Stimulated activated CD8-positive, alpha-beta memory T cell treated with anti-CD3 and anti-CD28 coated beads, Interleukin-15, amount 100 ng/mL, for 24 hours (primary cell): ENCODE results near the gene SPDYE4.
"Not testable (repeated sequence)": the region's sequence is repeated elsewhere in the genome, so short reads cannot be mapped to it uniquely, and the experiment has no call there.

Source experiments
- DNase-seq: peaks from one replicate; pipeline ENCODE4 v3.0.0-alpha.2; 2020; ENCODE audit warnings: low read depth

The SPDYE4 gene, protein sequence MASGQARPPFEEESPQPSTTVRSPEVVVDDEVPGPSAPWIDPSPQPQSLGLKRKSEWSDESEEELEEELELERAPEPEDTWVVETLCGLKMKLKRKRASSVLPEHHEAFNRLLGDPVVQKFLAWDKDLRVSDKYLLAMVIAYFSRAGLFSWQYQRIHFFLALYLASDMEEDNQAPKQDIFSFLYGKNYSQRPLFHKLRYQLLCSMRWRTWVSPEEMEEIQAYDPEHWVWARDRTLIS

DNA sequence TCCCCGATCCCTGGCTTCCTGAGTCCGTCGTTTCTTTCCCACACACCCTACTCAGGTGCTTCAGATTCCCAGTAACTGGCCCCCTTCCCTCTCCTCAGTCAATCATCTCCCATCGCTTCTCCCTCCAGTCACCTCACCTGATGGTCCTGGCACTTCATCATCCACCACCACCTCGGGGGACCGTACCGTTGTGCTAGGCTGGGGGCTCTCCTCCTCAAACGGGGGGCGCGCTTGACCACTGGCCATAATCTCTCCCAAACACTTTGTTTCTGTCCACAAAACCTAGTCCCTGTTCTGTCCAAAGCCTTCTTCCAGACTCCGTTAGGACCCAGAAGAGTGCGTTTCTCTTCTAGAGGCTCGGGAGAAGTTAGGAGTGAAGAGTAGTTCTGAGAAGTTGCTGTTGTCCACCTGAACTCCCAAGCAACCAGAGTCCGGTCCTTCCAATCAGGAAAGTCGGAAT lies at the start of gene SPDYE4:
SPDYE4 (minus strand) TSS at position 410 of the 460 bp plus-strand sequence; CDS start at position 246, 164 bp downstream.
- no peak for DNase-seq

DNA sequence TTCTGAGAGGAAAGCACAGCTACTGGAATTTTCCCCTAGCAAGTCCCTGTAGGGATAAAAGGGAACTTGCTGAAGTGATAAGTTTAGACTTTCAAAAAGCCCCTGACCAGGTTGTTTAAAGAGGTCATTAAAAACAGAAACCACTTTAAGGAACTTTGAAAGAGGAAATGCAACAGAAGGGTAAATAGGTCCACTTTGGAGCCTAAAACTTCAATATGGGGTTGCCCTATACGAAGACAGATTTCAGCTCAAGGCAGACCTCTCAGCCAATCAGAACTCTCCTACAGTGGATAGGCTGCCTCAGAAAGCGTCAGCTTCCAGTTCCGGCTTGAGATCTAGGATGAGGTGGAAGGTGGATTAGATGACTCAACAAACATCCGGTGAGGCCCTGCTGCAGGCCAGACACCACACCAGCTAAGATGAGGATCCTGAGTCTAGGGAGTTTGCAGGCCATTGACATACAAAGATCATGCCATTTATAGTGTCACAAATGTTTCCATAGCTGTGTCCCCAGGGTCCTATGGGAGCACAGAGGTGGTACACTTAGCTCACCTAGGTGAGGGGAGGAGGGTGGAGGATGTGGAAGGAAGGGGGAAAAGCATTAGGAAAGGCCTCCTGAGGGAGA lies 48.7 kb upstream of the SPDYE4 start:
- DNase-seq = no peak

DNA sequence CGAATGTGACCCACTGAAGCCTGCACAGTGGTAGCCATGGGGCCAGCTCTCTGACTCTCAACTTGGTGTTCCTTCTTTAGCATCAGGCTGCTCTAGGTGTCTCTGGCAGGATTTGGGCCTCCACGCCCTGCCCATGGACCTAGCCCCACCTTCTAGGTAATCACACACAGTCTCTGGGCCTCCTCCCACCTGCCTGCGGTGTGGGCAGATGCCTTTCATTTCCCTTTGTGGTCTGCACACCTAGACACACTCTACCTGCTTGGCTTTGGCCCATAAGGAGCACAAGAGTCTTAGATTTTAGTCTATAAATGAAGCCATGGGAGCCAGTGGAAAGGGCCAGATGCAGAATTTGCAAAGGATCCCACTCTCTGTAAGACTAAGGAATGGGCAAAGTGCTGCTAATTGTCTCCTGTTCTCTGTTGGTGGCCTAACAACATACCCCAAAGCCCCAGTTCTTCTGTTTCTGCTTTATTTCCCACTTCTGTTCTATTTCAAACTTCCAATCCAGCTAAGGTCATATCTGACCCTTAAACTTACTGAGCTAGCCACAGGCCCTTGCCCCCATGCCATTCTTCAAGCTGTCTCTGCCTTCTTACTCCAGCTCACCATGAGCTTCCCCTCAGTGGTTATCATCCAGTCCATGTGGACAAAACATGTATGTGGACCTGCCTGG lies 48.0 kb upstream of the SPDYE4 start:
- no peak for DNase-seq

DNA sequence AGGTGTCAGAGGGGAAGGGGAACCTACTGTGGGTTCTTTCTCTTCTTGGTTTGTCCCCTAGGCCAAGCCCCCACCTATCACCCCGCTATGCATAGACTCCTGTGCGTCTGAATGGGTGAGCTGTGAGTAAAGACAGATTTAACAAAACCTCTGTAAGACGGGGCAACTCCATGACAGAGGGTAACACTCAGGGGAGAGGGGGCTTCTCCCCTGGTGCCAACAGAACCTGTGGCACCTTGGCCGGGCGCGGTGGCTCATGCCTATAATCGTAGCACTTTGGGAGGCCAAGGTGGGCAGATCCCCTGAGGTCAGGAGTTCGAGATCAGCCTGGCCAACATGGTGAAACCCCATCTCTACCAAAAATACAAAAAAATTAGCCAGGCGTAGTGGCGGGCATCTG lies 47.0 kb upstream of the SPDYE4 start:
- DNase-seq = not testable (repeated sequence)

DNA sequence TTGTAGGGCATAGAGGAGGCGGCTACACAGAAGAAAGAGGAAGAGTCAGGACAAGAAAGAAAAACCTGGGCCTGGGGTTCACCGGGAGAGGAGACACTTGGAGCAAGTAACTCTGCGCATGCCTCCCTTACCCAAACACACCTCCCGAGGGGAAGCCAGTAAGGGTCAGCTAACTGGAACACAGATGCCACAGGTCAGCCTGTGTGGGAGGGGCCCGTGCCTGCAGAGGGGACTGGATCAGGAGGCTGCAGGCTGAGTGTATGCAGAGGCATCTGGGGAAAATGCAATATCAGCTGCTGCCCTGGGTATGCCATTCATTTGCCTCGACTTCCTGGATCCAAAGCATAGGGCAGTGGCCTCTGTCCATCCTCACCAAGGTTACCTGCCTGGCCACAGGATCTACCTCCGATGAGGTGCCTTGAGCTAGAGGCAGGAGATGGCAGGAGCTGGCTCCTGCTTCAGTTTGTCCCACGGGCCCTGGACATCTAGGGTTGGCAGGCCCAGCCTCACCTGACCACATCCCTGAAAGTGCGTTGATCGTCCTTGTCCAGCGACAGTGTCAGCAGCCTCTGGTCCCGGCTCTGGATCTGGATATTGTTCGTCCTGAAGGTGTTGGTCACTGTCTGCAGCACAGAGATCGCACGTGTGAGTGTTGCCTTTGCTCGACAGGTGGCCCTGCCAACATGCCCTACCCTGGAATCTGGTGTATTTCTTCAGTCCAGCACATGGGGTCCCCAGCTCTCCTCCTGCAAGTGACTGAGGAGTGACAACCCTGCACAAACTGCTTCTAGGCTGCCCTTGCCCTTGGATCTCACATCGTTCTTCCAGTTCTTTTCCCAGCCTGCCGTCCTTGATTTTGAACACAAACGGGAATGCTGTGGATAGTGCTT lies 45.4 kb upstream of the SPDYE4 start:
- no peak for DNase-seq

DNA sequence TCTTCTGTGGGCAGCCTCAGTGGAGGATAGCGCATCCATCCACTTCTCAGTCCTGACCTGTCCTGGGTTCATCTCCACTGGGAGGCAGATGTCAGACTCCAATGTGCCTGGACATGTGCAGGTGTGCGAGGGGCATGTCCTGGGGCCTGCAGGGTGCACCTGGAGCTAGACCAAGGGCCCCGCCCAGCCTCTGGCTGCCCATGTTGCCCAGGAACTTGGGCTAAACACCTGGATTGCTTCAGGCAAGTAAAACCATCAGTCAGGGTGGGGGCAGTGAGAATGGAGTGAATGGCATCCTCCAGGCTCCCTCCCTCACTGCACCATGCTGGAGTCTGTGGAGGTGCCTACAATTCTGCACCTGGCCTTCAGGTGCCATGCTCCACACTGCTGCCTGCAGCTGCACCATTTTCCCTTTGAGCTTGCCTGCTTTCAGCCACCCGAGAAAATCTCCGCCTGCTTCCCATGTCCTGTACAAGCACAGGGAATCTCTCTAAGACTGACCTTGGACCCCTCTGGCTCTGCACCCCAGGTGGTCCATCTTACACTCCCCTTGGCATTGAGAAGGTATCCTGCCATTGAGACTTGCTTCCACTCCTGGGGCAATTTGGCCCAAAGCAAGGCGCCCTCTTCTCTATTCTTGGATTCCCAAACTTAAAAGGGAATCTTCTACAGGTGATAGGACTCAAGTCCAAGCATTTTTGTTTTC lies 42.9 kb upstream of the SPDYE4 start:
- DNase-seq = no peak

DNA sequence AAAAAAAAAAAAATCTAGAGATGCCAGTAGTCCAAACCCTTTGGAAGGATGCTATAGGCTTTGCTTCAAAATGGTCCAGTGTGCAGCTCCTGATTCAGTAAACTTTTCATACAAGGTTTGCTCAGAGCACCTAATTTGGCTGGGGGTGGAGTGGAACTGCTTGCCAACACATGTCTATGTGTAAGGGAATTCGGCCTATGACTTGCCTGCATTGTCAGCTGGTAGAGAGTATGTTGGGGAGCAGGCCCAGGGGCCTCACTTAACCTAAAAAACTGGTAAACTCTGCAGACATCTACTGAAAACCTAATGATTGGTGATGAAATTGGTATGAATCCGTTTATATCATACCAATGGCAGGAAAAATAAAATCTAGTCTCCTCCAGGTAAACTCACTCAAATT lies 42.3 kb upstream of the SPDYE4 start:
- DNase-seq = no peak

DNA sequence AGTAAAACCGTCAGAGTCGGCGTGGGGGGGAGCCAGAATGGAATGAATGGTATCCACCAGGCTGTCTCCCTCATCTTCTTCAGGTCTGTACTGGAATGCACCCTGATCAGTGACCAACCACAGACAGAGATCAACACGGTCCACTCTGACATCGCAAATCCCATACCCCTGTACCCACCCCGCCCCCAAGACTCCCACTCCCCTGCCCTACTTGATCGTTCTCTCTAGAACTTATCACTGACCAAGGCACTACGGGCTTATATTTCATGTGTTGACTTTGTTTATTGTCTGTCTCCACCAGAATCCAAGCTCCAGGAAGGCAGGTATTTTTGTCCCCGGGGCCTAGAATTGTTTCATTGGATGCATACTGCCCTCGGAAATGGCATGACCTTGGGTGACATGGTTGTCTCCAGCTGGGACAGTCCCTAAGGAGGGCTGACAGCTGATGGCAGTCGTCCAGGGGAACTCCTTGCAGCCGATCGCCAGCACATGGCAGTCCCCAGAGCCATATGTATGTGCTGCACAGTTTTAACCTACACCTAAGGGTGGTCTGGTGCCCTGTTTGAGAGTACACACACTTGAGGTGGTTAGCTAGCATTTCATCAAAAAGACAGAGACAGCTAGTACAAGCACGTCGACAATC lies 41.3 kb upstream of the SPDYE4 start:
- DNase-seq = no peak

DNA sequence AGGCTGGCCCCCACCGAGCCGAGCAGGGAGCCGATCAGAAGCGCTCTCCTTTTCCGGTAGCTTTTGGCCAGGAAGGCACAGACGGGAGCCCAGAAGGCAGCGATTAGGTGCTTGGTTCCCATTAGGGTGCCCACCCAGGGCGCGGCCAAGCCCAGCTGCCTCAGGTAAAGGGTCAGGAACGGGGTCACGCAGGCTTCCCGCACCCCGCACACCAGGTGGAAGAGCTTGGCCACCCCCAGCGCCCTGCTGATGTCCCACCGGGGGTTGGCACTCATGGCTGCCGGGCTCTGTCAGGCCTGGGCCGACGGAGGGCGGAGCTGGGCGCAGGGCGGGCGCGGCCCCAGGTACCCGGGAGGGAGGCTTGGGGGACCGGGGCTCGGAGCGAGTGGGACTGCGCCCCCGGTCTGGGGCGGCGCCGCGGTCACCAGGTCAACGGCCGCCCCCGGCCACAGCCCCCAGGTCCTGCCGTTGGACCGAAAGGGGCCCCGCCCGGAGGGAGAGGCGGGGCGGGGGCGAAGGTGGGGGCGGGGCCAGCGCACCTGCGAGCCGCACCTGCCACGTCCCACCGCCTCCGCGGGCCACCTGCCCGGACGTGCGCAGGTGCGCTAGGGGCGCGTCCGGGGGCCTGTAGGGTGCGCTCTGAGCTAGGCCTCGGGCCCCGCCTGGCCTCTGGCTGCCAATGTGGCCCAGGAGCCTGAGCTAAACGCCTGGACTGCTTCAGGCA lies 40.7 kb upstream of the SPDYE4 start, which contains the start of gene MFSD6L:
MFSD6L (minus strand) TSS at position 520 of the 724 bp plus-strand sequence; CDS start at position 275, 245 bp downstream.
- no peak for DNase-seq

DNA sequence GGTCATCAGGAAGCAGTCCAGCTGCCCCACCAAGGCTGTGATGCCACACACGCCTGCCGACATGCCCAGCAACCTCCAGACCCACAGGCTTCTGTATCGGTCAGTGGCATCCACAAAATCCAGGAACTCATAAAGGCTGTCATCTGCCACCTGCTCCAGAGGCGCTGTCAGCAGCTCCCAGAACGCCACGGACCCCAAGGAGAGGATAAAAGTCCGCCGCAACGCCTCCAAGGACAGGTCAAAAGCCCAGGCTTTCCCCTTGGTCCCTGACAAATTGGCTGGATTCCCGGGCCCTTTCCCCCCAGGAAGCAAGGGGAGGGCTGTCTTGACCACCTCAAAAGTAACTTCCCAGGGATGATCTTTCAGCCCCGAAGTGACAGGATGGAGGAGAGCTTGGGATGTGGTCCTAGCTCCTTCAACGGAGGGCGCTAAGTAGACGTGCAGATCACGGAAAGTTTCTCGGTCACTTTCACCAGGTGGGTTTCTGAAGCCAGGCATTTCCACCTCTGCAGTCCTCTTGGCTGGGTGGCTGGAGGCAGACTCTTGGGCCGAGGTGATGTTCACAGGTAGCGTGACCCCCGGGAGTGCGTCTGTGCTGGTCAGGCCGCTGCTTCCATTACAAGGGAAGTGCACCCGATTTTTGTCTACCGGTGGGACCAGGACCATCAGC lies 40.0 kb upstream of the SPDYE4 start:
- DNase-seq = no peak

DNA sequence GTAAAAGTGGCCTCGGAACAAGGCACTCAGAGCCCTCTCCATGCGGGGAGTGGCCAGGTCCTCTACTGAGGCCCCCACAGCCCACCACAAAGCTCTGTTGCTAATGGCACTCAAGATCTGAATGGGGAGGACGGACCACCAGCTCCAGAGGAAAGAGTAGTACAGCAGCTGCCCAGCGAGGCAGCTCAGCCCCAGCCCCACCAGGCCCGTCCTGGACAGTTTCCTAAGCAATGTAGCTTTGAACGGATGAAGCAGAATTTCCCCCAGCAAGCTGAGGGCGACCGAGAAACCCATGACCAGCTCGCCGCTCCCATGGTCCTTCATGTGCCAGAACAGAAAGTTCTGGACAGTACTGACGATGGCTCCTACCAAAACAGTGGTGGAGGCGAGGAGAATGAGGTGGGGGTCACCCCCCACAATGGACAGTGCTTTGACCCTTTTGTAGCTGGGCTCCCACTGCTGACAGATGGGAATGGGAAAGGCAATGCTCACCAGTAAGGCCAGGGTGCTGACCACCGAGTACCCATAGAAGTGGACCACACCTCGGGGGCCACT lies 39.4 kb upstream of the SPDYE4 start:
- DNase-seq = no peak

DNA sequence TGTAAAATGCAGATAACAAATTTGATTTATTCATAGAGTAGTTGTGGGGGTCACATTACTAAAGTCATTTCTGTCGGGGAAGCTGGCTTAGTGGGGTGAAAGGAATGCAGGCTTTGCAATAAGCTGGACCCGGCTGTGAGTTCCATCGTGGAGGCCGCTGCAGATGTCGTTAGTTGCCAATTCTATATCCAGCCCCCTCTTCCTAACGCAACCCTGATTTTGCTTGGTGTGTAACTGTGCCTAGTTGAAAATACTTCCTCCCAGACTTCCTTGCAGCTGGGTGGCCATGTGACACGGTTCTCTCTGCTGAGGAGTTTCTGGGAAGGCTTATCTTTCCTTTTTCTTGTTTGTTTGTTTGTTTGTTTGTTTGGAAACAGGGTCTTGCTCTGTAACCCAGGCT lies 36.3 kb upstream of the SPDYE4 start:
- no peak for DNase-seq

DNA sequence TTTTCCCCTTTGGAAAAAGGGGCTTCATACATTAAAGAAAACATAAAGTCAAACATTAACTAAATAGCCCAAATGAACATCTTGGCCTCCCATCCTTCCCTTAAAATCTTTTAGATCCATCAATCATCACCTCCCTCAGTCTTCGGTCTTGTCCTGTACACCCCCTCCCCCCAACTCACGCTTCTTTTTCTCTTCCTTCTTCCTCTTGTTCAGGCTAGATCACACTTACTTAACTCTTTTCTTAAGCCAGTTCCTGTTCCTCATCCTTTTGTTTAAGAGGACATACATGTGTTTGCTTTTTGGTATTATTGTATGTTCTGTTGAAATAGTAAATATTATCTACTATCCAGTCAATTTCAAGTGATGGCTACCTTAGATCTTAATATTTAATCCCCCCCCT lies 35.3 kb upstream of the SPDYE4 start:
- no peak for DNase-seq

DNA sequence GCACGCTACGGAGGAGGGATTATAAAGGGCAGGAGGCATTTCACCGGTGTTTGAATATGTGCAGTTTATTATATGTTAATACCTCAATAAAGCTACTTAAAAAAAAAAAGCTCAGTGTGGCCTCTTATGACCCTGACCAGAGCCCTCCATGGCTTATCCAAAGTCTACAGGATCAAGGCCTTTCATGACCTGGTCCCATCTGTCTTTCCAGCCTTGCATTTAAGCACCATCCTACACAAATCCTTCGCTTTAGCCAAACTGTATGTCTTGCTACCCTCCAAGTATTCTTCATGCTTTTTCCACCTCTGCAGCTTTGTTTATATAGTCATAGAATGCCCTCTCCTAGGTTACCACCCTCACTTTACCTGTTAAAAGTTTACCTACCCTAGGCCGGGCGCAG lies 34.3 kb upstream of the SPDYE4 start:
- no peak for DNase-seq

DNA sequence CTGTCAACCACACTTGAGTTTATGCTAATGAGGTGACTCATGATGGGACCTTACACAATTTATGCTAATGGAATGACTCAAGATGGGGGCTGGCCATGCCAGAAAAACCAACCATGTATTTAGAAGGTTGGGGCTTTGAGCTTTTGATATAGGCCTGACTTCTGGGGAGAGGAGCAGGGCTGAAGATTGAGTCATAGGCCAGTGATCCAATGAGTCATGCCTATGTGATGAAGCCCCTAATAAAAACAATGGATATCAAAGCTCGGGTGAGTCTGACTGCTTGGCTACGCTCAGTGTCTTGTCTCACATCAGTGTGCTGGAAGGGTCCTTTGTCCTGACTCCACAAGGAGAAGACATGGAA lies 33.5 kb upstream of the SPDYE4 start:
- no peak for DNase-seq

DNA sequence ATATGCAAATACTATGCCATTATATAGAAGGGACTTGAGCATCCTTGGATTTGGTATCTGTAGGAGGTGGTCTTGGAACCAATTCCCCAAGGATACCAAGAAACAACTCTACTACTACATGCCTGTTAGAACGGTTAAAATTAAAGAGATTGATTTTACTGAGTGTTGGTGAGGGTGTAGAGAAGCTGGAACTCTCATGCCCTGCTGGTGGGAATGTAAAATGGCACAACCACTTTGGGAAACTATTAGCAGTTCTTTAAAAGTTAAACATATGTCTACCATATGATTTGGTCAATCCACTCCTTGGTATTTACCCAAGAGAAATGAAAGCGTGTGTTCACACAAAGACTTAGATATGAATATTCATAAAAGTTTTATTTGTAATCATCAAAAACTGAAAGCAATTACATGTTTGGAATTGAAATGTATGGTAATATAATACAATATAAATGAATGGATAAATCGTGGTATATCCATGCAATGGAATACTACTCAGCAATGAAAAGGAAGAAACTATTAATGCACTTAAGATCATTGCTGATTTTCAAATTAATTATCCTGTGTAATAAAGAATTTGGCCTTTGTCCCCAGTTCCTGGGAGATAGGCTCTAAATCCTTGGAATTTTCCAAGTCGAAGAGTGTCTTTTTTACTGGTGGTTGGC lies 33.0 kb upstream of the SPDYE4 start:
- no peak for DNase-seq

DNA sequence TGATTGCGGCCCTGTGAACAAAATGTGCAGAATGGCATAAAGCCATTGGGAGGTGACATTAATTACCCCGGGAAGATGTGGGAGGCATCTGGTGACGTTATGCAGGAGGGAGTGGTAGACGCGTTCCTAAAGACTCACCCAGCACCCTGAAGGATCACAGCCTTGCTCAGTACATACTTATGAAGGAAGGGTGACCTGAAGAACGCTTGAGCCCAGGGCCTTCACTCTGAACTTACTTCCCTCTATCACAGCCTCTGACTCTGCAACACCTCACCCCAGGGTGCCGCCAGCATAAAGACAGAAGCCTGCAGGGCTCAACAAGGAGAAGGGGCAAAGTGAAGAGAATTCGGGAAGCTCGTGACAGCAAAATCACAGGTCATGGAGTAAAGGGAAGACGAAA lies 31.4 kb upstream of the SPDYE4 start:
- DNase-seq = no peak

DNA sequence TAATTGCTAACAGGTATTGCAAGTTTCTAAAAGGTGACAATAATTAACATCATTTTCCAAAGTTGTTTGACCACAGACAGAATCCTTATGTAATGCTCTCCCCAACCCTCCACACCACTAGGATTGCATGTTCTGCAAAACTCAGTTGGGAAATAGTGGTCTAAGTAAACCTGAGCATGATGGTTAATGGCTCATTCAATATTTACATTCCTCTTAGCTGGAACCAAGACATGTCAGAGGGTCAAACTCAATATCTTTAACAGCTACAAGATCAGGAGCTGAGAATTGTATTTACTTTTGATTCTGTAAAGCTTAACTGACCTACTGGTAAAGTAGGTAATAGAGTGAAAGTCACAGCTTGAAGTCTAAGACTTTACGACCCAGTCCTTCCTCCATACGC lies 30.7 kb upstream of the SPDYE4 start:
- DNase-seq = no peak
